ENCODE results near the gene FSTL4.

Gene FSTL4

DNA sequence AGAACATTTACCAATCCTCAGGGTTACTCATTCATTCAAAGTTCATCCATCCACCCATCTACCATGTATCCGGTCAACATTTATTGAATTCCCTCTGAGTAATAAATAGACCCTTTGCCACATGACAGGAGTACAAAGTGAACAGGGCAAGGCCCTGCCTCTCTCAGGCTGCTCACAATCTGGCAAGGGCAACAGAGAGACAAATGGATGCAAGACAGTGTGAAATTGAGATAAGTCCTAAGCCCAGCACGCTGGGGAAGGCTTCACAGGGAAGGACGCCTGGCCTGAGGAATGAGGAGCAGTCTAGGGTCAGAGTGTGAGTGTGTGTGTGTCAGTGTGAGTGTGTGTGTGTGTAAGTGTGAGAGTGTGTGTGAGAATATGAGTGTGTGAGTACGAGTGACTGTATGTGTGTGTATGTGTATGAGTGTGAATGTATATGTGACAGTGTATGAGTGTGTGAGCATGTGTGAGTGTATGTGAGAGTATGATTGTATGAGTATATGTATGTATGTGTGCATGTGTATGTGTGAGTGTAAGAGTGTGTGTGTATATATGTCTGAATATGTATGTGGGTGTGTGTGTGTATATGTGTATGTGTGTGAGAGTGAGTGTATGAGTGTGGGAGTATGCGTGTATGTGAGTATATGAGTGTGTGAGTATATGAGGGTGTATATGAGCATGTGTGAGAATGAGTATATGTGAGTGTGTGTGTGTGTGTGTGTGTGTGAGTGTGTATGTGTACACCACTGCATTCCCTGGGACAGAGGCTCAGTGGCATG lies 145.6 kb downstream of the FSTL4 start:
- no peaks in the 10 kb centered on the region for H3K36me3 ChIP-seq (ENCODE audit: low read depth)
- H3K9me3 ChIP-seq (ENCODE audit: severe bottlenecking) = no peaks in the 10 kb centered on the region
- H3K27me3 ChIP-seq (ENCODE audit: insufficient read depth, poor library complexity, severe bottlenecking) = no peaks in the 10 kb centered on the region
- TF ChIP-seq CTCF (IDR thresholded peaks at IDR 0.05; ENCODE audit: poor library complexity, severe bottlenecking) = no peak
- no peaks in the 10 kb centered on the region for H3K4me1 ChIP-seq (ENCODE audit: insufficient read depth, poor library complexity, severe bottlenecking)
- no peak overlapping the region for H3K27ac ChIP-seq (ENCODE audit: poor library complexity, severe bottlenecking)
- H3K4me3 ChIP-seq (ENCODE audit: severe bottlenecking) = no peak overlapping the region
- DNase-seq (ENCODE audit: low spot score) = no peak
- ATAC-seq (ENCODE audit: low read depth) = no peak

GRCh38 chr5:133464013-133464412 lies 148.3 kb downstream of the FSTL4 start:
- no peak for TF ChIP-seq CTCF (IDR thresholded peaks at IDR 0.05; ENCODE audit: poor library complexity, severe bottlenecking)
- no peaks in the 10 kb centered on the region for H3K36me3 ChIP-seq (ENCODE audit: low read depth)
- DNase-seq (ENCODE audit: low spot score) = no peak
- no peak overlapping the region for H3K27ac ChIP-seq (ENCODE audit: poor library complexity, severe bottlenecking)
- H3K4me3 ChIP-seq (ENCODE audit: severe bottlenecking) = no peak overlapping the region
- no peaks in the 10 kb centered on the region for H3K27me3 ChIP-seq (ENCODE audit: insufficient read depth, poor library complexity, severe bottlenecking)
- H3K4me1 ChIP-seq (ENCODE audit: insufficient read depth, poor library complexity, severe bottlenecking) = no peaks in the 10 kb centered on the region
- no peak for ATAC-seq (ENCODE audit: low read depth)
- no peaks in the 10 kb centered on the region for H3K9me3 ChIP-seq (ENCODE audit: severe bottlenecking)

DNA sequence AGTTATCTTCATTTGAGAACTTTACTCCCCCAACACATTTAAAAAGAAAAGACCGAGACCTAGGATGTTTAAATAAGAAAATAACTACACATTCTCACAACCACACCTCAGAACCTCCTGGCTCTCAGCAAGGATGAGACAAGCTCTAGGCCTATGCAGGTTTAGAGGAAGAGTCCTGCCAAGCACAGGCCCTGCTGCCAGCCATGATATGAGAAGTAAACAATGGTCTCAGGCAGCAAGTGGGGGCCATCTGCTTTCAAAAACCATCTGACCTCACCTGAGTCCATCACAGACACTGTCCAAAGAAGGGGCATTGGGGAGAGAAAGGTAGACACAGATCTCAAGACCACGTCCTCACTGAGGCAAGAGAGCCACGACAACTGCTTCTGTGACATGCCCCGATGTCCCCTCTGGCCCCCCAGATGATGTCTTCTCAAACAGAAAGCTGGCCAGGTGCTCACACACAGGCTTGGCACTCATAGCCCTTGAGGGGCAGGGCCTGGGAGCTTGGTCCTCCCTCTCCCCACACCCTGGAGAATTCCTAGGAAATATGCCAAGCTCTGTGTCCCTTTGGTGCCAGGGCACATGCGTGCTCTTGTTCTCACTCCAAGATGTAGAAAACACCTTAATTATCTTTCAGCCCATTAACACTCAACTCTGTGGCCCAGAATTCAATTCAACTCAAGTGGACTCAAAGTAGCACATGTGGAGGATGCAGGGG lies 150.4 kb downstream of the FSTL4 start:
- no peaks in the 10 kb centered on the region for H3K4me1 ChIP-seq (ENCODE audit: insufficient read depth, poor library complexity, severe bottlenecking)
- H3K27ac ChIP-seq (ENCODE audit: poor library complexity, severe bottlenecking) = no peak overlapping the region
- H3K9me3 ChIP-seq (ENCODE audit: severe bottlenecking) = no peaks in the 10 kb centered on the region
- H3K36me3 ChIP-seq (ENCODE audit: low read depth) = no peaks in the 10 kb centered on the region
- H3K27me3 ChIP-seq (ENCODE audit: insufficient read depth, poor library complexity, severe bottlenecking) = no peaks in the 10 kb centered on the region
- no peak overlapping the region for H3K4me3 ChIP-seq (ENCODE audit: severe bottlenecking)
- TF ChIP-seq CTCF (IDR thresholded peaks at IDR 0.05; ENCODE audit: poor library complexity, severe bottlenecking) = no peak
- no peak for DNase-seq (ENCODE audit: low spot score)
- no peak for ATAC-seq (ENCODE audit: low read depth)

- DNase-seq (ENCODE audit: low spot score) (no peak), ATAC-seq (ENCODE audit: low read depth) (peak; percentile 40; the same call in 1 of the 3 replicates)
- no peaks in the 10 kb centered on the region for H3K36me3 ChIP-seq (ENCODE audit: low read depth)
- no peak overlapping the region for H3K27ac ChIP-seq (ENCODE audit: poor library complexity, severe bottlenecking)
- no peaks in the 10 kb centered on the region for H3K9me3 ChIP-seq (ENCODE audit: severe bottlenecking)
- no peak overlapping the region for H3K4me3 ChIP-seq (ENCODE audit: severe bottlenecking)
- no peaks in the 10 kb centered on the region for H3K4me1 ChIP-seq (ENCODE audit: insufficient read depth, poor library complexity, severe bottlenecking)
- TF ChIP-seq CTCF (IDR thresholded peaks at IDR 0.05; ENCODE audit: poor library complexity, severe bottlenecking) = peak; percentile 88
- H3K27me3 ChIP-seq (ENCODE audit: insufficient read depth, poor library complexity, severe bottlenecking) = no peaks in the 10 kb centered on the region
Observed at GRCh38 chr5:133460172-133460758, 152.1 kb downstream of the FSTL4 start.

All from RWPE2 (cell line).